ENCODE data around the gene RFXANK.

DNA sequence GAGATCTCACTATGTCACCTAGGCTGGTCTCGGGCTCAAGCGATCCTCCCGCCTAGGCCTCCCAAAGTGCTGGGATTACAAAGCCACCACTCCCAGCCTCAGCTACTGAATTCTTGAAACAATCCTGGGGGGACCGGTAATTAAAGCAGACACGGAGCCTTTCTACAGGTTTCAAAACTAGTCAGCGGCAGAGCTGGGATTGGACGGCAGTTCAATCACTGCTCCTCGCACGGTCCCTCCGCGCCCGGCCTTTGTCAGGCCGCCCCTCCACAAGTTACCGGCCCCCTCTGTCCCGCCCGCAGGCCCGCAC lies 335 bp upstream of the RFXANK start:
- no peak for TF ChIP-seq POLR2A (IDR thresholded peaks at IDR 0.05; ENCODE audit: low read length)
- no peak for TF ChIP-seq GATA1 (IDR thresholded peaks at IDR 0.05; ENCODE audit: low read depth, low read length)
